Measurements from ENCODE around the gene ATXN2.
"Not testable (repeated sequence)": the region's sequence is repeated elsewhere in the genome, so short reads cannot be mapped to it uniquely, and the experiment has no call there.

ATXN2 gene

DNA sequence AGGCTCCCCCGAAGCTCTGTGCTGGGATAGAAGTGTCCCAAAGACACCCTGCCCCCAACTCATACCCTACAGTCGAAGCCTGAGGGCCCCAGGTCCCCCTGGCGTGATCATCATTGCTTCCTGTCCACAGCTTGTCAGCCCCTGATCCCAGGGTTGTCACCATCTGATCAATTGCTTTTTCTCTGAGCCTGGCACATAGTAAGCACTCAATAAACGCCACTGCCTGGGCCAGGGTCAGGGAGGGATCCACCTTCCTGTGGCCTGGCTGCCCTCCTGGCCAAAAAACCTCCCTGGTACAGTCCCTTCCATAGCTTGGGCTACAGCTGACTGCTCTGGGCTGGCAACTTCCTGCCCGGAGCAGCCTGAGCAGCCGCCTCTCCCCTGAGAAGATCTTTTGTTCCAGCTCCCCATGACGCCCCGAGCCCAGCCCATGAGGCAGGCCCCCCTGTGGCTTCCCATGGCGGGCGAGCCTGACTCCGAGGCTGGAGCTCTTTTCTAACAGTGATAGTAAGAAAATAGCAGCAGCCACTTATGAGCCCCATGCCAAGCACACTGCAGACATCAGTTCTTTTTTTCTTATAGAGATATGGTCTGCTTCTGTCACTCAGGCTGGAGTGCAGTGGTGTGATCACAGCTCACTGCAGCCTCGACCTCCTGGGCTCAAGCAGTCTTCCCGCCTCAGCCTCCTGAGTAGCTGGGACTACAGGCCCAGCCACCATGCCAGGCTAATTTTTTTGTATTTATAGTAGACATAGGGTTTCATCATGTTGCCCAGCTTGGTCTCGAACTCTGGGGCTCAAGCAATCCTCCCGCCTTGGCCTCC, 186.9 kb downstream of the ATXN2 start:
- peak; percentile 31 for DNase-seq

DNA sequence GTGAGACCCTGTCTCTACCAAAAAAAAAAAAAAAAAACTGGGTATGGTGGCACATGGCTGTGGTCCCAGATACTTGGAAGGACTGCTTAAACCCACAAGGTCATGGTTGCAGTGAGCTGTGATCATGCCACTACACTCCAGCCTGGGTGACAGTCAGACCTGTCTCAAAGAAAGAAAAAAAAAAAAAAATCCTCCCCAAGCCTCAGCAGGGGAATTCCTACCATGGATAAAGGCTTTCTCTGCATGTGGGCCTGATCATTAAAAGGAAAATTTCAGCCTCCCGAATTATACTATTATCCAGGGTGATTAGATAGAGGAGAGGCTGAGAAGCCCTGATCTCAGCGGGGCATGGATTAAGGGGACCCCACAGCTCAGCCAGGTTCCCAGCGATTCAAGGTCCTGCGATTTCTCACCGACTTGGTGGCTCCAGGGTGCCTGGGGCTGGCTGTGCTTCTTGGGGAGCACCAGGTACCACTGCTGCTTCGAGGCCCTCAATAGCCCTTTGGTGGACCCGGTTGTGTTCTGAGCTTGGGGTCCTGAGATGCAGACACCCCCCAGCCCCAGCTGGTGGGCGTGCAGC, 187.8 kb downstream of the ATXN2 start:
- no peak for DNase-seq

DNA sequence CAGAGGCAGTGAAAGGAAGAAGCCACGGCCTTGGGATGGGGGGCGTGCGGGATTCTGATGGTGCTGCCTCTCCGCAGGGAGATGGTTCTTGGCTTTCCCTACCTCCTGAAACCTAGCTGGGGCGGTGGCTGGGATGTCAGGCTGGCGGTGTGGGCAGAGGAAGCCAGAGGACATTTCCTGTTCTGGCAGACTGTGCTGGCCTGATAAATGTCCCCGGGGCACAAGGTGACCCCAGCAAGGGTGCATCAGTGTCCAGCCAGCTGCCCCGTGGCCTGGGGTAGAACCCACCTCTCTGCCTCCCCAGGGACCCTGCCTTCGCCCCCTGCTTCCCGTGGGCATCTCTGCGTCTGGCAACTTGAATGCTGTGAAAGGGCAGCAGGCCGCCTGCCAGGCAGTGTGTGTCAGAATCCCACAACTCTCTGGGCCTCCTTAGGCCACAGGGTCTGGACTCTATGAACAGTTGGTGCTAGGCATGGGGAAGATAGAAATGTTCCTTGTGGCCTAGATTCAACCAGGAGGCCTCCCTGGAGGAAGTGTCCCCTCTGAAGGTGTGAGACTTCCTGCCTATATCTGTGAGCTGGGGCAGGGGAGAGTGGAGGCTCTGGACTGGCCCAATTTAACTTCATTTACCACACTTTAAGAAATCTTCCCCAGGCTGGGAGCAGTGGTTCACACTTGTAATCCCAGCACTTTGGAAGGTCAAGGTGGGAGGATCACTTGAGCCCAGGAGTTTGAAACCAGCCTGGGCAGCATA, 188.5 kb downstream of the ATXN2 start:
- no peak for DNase-seq

DNA sequence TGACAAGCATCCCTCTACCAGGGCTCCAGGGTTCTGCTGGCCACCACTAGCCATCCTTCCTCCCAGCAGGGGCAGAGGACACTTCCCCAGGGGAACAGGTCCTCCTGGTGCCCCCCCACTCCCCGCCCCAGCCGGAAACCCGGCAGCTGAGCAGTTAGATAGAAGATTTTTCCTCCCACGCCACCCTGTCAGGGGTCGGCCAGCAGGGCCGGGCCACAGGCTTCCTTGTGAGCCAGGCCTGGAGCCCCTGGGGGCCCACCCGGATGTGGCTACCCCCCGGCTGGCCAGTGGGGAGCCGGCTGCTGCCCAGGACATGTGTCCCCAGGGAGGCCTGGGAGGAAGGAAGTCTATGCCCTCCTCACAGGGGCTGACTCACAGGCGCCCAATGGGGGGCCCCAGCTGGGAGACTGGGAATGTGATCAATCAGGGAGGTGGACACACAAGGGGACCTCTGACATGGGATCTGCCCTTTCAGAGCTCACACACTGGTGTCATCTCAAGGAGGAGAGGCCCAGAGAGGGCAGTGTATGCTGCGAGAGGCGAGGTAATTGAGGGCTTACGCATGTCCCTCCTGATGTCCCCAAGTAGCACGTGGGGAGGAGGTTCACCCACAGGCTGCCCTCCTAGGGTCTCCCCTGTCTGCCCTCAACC, 189.2 kb downstream of the ATXN2 start:
- DNase-seq = no peak

DNA sequence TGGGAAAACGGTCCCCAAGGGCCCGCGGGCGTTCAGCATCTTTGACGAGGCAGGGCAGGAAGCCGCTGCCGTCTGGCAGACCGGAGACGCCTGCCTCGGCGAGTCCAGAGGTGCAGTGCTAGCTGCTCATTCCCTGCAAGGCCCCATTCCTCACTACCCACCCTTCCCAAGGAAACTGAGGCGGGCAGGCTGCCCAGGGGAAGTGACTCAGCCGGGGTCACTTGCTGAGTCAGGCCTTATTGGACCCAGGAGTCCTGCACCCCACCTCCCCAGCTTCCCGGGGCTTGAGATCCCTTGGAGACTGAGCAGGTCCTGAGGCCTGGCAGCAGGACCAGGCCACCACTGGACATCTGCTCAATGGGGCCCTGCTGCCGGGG, 189.7 kb downstream of the ATXN2 start:
- no peak for DNase-seq

DNA sequence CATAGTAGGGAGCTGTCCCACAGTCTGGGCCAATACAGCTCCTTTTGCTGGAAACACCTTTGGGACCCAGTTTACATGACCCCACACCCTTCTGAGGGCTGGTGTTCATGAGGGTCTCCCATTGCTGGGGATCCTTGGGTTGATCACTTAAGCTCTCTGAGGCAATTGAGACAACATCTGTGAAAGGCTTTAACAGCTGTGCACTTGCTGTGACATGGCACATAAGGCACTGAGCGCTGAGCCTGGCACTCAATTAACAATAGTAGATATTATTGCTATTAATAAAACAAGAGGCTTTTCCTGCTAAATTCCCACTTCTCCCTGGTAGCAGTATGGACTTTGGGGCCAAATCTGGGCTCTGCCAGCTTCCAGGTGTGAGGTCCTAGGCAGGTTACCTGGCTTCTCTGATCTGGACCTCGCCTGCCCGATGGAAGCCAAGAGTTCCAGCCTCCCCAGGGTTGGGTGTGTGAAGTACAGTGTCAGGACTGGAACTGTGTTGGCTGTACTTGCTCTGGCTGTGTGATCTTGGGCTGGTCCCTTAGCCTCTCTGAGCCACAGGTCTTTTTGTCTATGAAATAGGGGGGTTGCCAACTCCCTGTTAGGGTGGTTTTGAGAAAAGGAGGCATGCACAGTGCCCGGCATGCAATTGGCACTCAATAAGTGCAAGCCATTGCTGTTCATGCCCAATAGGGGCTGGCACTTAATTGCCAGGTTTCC, 190.3 kb downstream of the ATXN2 start:
- DNase-seq = no peak

DNA sequence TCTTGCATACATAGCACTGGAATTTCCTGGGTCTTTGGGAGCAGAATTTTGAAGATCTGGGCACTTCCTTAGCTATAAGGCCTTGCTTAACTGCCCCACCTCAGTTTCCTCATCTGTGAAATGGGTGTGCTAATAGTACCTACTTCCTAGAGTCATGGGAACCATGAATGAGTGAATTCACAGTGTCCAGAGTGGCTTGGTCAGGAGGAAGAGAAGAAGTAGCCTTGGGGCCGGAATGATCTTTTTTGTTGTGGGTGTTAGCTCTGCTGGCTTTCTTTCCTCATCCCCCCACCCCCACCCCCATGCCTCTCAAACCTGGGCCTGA, 191.0 kb downstream of the ATXN2 start:
- DNase-seq = no peak

DNA sequence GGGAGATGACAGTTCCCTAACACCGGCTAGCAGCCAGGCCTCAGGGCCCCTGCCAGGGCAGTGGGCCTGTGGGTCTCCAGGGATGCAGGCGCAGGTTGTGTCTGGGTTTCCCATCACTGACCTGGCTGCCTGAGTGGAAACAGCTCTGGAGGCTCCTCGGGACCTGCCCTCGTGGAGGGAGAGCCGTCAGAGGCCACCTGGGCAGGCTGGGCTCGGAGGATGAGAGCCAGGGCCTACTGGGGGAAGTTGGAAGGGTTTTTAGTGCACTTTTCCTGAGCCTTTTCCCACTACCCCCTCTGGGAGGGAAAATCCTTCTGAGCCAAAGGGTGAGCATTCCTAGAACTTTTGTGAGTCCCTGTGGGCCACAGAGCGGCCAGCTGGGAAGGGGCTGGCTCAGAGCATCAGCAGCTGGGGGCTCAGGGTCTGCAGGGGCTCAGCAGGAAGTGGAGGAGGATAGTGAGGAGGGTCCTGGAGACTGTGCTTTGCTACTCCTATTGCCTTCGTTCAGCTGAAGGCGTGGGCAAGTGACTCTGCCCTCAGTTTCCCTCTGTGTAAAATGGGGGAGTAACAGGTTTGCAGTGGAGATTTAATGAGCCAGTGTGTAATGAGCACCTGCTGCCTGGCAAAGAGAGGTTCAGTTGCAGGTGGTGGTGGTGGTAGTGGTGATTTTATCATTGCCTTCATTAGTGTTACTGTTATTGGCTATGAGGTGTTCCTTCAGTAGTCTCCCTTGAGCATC, 191.6 kb downstream of the ATXN2 start:
- no peak for DNase-seq

DNA sequence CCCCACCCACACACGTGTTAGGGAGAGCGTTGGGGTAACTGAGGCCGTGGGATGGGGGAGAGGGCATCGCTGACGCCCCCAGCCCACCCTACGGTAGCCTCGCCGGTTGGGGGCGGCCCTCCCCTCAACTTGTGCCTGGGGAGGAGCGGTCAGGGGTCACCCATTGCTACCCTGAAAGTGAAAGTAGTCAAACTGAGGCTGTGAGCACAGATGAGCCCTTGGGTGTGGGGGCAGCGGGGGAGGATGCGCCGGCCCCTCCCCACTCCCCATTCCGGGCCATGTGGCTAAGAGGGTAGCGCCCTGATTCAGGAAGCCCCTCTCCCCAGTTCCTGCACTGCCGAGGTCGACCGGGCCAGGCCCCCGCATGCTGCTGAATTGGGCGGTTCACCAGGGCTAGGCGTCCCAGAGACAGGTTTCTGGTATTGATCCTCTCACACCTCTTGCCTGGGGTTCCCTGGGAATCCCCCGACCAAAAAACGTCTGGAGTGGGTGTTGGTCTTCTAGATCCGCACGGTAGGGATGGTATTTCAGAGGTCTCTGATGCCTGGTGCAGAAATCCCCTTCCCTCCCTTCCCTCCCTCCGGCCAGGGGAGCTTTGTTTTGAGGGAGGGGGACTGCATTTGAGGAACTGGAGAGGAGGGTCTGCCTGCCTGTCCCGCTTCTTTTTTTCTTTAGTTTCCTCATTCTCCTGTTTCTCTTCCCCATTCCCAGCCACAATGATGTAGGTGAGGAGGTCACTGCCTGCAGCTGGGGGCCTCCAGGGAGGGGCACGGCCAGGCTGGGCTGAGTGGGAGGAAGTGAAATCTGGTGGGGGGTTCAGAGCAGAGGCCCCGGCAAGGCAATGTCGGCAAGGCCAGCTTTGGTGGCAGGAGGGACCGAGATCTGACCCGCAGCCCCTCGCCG, 192.4 kb downstream of the ATXN2 start:
- DNase-seq = no peak

DNA sequence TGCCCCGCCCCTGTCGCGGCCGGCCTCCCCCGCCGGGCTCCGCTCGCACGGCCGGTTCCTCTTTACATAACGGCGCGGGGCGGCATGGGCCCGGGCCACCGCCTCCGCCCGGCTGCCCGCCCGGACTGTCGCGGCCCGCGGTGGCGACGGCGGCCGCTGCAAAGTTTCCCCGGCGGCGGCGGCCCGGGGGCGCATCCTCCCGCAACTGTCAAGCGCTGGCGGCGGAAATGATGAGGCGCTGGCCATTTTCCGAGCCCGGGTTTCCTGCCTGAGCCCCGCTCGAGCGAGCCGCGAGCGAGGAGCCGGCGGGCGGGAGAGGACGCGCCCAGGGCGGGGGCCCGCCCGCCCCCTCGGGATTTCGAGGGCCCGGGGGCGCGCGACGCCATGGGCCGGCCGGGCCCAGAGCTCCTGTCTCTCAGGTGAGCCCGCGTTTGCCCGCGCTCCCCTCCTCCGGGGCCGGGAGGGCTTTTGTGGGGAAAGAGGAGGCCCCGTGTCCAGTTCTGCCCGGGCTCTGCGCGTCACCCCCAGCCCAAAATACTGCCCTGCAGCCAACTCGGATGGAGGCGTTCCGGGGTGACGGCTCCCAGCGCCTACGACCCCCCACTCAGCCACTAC, 193.1 kb downstream of the ATXN2 start, which contains the start of gene SH2B3:
Gene SH2B3, plus strand, starts transcription at position 65 of the 615 bp plus-strand sequence. CDS start 12,223 bp downstream, outside the sequence.
- DNase-seq = no peak

DNA sequence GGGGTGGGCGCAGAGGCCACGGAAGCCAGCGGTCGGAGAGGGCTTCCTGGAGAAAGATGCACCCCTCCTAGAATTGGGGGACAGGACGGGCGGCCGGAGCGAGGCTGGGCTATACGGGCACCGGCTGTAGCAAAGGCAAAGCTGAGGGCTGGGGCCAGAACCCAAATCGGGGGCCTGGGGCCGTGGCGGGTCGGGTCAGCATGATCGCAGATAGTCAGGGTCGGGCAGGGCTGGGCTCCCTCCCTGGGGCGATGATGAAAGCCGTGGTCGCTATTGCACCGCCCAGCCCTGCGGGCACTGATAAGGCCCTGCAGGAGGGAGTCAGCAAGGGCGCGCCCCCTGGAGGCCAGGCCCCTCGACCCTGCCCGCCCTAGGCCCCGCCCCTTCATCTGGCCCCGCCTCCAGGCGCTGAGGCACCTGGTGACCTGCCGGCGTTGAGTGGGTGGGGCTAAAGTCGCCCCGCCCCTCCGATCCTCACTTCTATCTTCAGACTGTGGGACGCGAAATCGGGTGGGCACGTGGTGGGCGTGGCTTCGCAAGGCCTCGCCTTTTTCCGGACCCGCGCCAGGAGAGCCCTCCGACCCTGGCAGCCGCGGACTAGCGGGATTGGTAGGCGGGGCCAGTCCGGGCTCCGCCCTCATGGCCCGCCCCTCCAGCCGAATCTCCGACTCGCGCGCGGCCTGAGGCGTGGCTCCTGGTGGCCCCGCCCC, 193.8 kb downstream of the ATXN2 start:
- DNase-seq = peak; percentile 65

DNA sequence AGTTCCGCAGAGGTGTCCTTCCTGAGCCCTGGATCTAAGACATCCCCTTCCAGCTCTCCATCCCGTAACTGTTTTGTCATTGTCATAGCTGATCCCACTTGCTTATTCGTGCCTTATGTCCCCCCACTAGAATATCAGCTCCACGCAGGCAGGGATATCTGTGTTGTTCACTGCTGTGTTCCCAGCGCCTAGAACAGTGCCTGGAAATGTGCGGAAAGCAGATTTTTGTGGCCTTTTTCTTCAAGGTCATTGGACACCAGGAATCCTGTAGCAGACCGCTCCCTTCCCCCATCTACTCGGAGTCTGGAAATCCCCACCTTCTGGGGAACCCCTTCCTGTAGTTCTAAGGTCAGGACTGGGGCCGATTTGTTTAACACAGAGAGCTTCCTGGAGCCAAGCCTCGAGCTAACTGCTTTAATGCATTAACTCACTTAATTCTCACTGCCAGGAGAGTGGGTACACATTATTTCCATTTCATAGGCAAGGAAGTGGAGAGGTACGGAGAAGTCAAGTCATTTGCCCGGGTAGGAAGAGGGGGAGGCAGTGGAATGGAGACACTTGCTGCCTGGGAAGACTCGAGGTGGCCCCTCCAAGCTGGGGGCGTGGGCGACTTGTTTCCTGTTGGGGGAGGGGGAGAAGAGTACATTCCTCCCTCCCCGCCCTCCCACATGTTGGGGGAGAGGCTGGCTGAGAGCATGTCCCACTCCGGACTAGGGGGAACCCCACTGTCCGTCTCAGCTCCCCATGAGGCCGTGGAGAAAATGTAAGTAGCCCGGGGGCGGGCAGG, 194.6 kb downstream of the ATXN2 start:
- no peak for DNase-seq

DNA sequence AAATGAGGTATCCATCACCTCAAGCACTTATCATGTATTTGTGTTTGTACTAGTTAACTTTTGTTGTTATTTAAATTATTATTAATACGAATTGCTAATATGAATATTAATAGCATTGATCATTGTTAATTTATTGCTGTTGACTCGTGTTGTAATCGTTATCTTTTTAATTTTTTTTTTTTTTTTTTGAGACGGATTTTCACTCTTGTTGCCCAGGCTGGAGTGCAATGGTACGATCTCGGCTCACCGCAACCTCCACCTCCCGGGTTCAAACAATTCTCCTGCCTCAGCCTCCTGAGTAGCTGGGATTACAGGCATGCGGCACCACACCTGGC, 196.7 kb downstream of the ATXN2 start:
- DNase-seq = not testable (repeated sequence)

Data from NCI-H2081 treated with DMSO at 0.1 percent for 48 hours (cell line).